Activated T-cell treated with anti-CD3 and anti-CD28 coated beads, Interleukin-2, amount 50 U/mL, for 48 hours (primary cell): ENCODE measurements around the gene TSTD1.
"Not testable (repeated sequence)": the region's sequence is repeated elsewhere in the genome, so short reads cannot be mapped to it uniquely, and the experiment has no call there.

Experiments
- DNase-seq, 2 experiments: peaks; one replicate each; pipeline ENCODE4 v3.0.0-alpha.2; 2020

Gene TSTD1

DNA sequence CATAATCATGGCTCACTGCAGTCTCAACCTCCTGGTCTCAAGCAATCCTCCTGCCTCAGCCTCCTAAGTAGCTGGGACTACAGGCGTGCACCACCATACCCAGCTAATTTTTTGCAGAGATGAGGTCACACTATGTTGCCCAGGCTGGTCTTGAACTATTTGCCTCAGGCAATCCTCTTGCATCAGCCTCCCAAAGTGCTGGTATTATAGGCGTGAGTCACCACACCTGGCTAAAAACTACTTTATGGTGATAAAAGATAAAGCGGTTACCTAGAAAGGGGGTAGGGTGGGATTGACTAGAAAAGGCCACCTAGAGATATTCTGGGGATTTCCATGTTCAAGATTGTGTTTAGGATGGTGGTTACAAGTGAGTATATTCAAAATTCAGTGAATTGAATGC, 5.0 kb downstream of the TSTD1 start:
- no peak for DNase-seq

DNA sequence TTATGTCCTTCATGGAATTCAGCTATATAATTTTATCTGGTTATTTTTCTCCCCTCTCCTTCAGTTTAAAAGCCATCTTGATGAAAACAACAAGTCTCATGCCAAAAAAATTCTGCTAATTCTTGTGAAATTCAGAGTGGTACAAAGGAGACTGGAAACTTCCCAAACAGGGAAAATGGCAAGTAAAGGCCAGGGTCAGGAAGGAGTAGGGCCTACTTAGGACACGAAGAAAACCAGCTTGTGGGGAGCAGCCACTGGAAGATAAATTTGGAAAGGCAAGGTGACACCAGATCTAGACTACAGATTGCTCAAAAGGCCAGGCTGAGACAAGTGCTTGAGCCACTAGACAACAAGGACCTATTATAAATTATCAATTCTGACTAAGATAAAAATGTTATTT, 6.4 kb downstream of the TSTD1 start:
- no peak for DNase-seq

DNA sequence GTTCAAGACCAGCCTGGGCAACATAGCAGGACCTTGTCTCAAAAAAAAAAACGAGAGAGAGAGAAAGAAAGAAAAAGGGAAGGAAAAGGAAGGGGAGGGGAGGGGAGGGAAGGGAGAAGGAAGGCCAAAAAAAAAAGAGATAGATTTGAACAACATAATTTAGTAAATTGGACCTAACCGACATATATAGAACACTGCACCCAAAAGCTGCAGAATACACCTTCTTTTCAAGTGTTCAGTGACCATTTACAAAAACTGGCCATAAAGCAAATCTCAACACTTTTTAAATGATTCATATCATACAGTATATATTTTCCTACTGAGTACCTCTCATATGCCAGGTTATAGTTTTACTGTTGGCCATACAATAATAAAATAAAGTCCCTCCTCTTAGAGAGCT, 6.9 kb downstream of the TSTD1 start:
- DNase-seq: no peak

DNA sequence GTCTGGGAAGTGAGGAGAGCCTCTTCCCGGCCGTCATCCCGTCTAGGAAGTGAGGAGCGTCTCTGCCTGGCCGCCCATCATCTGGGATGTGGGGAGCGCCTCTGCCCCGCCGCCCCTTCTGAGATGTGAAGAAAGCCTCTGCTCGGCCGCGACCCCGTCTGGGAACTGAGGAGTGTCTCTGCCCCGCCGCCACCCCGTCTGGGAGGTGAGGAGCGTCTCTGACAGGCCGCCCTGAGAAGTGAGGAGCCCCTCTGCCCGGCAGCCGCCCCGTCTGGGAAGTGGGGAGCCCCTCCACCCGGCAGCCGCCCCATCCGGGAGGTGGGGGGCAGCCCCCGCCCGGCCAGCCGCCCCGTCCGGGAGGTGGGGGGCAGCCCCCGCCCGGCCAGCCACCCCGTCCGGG, 9.3 kb downstream of the TSTD1 start:
- DNase-seq: not testable (repeated sequence)

DNA sequence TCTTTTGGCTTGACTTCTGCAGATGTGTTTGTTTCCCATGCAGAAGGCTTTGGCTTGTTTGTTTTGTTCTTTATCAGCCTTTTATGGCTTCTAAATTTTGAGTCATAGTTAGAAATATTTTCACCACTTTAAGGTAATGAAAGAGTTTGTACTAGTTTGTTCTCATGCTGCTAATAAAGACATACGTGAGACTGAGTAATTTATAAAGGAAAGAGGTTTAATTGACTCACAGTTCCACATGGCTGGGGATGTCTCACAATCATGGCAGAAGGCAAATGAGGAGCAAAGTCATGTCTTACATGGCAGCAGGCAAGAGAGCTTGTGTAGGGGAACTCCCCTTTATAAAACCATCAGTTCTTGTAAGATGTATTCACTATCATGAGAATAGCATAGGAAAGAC, 11.8 kb downstream of the TSTD1 start:
- not testable (repeated sequence) for DNase-seq

DNA sequence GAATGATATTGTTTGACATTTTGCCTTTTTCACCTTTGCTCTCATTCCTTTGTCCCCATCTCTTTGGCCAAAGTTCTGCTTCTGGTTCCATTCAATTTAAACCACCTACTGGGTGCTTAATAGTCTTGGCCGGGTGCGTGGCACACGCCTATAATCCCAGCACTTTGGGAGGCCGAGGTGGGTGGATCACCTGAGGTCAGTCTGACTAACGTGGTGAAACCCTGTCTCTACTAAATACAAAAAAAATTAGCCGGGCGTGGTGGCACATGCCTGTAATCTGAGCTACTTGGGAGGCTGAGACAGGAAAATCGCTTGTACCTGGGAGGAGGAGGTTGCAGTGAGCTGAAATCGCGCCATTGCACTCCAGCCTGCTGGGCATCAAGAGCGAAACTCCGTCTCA, 16.3 kb downstream of the TSTD1 start:
- DNase-seq: not testable (repeated sequence)

DNA sequence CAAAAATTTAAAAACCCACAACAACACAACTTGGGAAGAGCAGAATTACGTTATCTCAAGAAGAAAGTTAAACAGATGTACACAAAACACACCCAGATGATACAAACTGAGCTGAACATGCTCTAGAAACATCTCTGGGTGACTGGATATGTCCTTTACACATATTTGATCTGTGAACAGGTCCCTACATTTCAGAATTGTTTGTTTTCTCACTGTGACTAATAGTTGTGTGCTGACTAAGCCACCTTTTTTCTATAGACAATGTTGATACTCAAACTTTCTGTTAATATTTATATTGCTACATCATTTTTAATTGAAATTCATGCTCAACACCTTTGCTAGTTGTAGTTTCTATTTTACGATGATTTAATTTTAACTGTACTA, 16.8 kb downstream of the TSTD1 start:
- DNase-seq: no peak

DNA sequence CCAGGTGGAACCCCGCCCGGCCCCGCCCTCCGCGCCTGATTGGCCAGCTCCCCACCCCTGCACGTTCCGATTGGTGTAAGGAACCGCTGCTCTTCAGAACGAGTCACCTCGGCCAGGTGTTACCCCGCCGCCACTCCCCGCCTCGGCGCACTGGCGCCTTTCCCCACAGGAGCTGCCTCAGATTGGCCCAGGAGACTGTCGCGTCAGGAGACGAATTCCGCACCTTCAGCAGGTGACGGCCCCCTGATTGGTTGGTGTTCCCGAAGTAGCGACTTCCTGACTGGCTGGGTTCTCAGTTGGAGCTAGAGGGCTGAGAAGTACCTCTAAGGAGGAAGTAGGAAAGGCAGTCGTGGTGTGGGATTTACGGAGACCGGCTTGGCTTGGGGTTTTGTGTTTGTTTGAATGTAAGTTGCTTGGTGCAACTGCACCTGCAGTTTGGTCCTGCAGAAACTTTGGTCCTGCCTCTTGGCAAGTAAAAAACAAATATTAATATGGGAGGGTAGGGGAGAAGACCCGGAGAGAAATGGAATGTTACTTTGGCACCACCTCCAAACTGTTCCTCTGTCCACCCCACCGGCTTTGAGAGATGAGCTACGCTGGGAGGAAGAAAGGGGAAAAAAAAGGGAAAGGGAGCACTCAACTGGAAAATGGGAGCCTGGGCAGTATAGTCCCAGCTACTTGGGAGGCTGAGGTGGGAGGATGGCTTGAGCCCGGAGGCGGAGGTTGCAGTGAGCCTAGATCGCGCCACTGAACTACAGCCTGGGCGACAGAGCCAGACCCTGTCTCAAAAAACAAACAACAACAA, 17.4 kb downstream of the TSTD1 start:
- peak; percentile 81 to 89 for DNase-seq

DNA sequence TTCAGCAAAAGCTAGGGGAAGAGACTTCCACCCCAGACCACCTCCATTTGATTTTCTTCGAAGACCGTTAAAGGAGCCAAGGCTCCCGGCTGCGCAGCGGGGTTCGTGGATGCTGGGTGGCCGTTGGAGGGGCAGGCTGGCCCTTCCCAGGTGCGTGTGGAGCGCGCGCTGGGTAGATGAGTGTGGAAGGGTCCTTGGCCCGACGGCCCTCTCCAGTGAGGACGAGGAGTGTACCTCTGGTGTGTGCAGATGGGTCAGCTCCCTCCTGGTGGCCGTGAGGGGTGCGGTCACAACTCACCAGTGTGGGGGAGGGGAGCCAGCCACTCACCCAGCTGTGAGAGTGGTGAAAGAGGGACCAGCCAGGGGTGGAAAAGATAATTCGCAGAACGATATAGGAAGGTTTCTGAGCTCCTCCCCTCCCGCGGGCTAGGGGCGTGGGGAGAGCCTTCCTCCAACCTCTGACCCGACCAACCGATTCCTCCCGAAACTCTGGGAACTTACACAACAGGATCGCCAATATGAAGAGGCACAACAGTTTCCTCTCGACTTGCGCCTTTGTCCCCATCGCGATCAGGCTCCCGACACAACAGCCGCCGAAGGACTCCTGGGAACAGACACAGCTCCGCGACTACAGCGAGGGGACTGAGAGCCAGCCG, 18.1 kb downstream of the TSTD1 start, which contains the start of gene F11R:
F11R (minus strand) TSS at position 644 of the 656 bp plus-strand sequence; CDS start at position 565, 79 bp downstream.
- DNase-seq: no peak

DNA sequence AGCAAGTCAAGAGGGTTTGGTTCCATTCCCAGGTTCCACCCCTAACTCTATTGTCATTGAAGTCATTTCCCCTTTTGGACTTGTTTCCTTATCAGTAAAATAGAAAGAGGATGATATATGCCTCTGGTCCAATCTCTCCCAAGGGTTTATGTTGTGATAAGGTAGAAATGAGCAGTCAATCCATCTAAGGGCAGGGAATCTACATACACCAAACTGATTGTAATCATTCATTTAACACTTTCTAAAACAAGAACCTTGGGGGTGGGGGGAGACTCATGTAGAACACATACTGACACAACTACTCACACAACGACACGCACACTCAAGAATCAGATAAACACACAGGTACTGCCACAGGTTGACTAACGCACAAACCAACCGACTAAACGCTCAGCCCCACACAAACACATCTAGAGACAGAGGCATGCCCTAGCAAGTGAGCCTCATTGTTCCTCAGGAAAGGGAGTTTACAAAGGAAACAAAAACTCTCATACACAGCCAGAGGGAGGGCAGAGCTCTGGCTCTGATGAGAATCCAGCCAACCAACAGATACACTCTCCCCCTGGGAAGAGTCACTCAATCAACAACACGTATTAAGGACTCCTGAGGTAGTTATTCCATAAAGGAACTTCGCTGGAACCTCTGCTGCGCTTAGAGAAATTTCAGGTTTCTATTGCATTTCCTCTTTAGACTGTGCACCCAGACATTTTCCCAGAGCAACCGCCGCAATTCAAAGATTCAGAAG, 18.8 kb downstream of the TSTD1 start:
- DNase-seq: no peak

DNA sequence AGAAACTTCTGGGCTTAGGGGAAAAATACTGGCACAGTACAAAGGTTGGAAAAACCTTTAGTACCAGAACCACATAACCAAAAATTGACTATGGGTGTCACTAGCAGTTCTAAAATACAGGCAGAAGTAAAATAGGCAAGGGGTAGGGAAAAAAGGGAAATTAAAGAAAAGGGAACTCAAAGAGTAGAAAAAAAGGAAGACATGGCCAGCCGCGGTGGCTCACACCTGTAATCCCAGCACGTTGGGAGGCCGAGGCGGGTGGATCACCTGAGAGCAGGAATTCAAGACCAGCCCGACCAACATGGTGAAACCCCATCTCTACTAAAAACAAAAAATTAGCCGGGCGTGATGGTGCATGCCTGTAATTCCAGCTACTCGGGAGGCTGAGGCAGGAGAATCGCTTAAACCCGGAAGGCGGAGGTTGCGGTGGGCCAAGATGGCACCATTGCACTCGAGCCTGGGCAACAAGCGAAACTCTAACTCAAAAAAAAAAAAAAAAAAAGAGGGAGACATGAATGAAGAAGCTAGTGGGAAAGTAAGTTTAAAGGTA, 19.6 kb downstream of the TSTD1 start:
- DNase-seq: not testable (repeated sequence)

DNA sequence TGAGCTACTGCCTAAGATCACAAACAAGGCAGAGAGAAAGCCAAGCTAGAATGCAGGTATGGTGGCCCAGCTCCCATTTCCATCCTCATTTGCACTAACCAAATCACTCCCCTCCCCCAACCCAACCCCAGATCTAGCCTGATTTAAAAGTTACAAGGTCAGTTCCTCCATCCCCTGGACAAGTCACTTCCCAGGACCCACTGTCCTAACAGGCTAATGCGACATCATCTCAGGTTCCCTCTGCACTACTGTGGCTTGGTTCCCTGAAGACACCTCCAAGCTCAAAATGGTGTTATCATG, 20.2 kb downstream of the TSTD1 start:
- no peak for DNase-seq

DNA sequence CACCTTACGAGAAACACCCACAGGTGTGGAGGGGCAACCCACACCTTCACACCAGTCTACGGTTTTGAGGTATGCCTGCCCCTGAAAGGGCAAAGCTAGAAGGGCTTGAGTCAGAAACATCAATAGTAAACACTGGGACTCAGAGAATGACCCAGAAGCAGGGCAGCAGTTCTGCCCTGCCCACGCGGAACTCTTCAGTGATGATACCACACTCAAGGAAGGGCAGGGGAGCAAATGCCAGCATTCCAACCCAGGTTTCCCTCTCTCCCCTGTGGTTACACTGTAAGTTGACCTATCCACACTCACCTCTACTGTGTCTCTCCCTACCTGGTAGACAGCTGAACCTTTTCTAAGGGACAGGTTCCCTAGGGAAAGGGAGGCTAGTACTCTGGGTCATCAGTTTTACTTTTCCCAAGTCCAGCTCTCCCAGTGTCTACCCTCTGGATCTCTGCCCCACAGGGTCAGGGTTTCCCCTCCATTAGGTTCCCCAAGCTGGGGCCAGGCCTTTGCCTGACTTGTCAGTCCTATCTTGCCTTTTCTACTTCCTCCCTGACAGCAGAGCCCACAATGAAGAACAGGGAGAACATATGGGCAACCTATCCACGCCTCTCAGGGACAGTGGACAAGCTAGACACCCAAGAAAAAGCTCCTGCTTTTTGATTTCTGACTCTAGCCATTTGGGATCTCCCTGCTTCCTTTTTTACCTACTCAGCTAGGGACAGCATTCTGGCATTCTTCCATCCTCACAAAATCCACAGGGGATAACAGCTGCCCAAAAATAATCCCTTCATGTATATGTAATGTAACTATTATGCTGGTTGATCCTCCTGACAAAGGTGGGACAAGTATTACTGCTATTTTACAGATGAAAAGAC, 20.8 kb downstream of the TSTD1 start:
- DNase-seq: no peak

DNA sequence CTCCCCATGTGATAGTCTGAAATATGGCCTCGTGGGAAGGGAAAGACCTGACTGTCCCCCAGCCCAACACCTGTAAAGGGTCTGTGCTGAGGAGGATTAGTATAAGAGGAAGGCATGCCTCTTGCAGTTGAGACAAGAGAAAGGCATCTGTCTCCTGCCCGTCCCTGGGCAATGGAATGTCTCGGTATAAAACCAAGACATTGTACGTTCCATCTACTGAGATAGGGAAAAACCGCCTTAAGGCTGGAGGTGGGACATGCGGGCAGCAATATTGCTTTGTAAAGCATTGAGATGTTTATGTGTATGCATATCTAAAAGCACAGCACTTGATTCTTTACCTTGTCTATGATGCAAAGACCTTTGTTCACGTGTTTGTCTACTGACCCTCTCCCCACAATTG, 21.6 kb downstream of the TSTD1 start:
- DNase-seq: not testable (repeated sequence)

DNA sequence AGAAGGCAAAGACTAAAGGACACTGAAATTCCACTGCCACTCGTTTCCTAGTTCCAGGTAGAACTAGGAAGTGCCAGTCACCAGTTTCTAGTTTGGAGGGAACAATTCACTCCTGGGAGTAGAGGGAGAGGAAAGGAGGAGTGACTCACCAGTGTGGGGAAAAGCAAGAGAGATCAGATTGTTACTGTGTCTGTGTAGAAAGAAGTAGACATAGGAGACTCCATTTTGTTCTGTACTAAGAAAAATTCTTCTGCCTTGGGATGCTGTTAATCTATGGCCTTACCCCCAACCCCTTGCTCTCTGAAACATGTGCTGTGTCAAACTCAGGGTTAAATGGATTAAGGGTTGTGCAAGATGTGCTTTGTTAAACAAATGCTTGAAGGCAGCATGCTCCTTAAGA, 22.1 kb downstream of the TSTD1 start:
- not testable (repeated sequence) for DNase-seq

DNA sequence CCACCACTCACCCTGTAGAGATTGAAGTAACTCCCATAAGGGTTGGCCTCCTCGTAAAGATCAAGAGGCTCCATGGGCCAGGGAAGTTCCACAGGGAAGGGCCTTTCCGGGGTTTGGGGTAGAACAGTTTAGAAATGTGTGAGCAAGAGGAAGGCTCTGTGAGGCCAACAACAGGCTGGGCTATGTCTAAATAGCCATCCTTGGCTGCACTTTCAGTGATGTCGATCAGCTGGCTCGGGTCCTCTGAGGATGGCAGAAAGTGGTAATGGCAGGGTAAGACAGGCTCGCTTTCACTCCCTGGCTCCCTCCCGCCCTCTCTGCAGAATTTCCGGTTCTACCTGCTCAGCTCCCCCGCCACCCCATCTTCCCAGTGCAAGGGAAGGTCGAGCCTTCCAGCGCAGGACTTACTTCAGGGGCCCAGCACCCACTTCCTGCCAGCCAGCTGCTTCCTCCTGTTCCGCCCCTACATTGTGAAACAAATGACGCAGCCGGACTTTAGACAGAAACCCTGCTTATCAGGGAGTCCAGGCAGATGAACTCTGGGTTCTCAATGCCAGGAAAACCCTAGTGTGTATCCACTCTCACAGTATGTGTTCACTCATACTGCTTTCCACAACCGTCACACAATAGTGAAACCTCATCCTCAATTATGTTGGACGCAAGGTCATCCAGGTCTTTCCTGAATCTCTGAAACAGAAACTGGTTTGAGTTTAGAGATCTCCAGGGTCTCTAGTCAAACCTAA, 25.1 kb downstream of the TSTD1 start:
- DNase-seq: peak; percentile 75 to 81

DNA sequence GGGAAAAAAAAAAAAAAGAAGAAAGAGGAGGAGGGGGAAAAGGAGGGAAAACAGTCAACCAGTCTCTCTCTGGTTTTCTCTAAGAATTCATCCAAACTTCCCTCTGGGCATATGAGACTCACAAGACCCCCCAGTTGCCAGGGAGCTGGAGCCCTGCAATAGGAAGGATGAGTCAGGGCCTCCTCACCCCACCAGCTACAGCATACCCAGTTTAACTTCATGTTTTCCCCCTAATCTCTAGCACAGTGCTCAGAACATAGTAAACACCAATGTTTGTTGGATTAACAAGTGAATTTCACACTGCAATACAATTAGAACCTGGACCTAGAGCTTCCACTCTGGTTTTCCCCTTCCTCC, 25.7 kb downstream of the TSTD1 start:
- no peak for DNase-seq

DNA sequence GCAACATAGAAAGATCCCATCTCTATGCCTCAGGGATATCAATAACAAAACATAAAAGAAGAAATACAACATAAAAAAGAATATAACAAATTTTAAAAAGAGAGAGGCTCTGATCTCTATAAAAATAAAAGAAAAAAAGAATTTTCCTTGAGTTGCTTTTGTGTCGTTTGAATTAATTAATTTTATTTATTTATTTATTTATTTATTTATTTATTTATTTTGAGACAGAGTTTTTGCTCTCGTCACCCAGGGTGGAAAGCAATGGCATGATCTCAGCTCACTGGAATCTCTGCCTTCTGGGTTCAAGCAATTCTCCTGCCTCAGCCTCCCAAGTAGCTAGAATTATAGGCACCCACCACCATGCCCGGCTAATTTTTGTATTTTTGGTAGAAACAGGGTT, 26.3 kb downstream of the TSTD1 start:
- no peak for DNase-seq

DNA sequence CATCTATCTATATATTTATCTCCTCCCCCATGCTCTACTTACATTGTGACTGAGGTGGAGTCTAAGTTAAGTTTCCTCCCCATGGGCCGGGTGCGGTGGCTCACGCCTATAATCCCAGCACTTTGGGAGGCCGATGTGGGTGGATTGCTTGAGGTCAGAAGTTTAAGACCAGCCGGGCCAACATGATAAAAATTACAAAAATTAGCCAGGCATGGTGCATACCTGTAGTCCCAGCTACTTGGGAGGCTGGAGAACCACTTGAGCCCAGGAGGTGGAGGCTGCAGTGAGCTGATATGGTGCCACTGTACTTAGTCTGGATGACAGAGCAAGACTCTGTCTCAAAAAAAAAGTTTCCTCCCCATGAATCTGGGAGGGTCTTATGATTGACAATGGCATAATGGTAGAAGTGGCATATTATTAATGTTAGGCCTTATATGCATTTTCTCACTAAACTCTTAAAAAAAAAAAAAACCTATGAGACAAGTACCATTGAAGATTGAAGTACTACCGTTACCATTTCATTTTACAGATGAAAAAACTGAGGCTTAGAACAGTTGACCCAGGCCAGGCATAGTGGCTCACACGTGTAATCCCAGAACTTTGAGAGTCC, 29.1 kb downstream of the TSTD1 start:
- DNase-seq: no peak

DNA sequence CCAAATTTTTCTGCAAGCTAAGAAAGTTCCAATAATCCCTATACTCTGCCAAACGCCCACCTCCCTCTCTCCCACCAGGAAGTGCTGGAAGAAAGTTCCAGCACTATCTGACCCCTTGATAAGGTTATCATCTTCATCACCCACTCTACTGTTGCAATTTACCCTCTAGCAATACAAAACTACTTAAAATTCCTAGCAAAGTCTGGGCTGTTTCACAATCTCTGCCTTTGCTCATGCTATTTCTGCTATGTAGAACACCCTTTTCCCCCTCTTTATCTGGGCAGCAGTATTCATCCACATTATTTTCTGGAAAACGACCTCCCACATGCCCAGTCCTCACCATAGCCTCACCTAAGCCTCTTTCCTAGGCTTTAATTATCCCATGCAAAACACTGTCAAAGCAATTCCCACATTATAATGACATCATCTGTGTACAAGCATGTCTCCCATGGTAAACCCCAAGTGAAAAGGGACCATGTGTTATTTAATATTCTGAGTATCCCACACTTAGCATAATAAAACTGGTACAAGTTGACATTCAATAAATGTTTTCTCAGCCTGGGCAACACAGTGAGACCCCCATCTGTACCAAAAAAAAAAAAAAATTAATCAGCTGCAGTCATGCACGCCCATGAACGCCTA, 29.8 kb downstream of the TSTD1 start:
- DNase-seq: no peak

DNA sequence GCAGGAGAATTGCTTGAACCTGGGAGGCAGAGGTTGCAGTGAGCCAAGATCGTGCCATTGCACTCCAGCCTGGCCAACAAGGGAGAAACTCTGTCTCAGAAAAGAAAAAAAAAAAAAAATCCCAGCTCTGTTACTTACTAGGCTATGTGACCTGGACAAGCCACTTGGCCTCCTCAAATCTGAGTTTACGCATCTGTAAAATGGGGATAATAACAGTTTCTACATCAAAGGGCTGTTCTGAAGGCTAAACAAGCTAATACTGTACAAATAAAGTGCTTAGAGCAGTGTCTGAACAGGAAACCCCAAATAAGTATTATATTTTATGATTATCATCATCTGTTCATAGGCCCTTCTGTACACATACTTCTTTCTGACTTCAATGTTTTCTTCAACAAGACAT, 31.4 kb downstream of the TSTD1 start:
- DNase-seq: no peak
